Tongue (tissue), 2 donors: ENCODE measurements around the gene OVOL3. TPM values are rescaled to one million over a fixed set of nuclear protein-coding genes. Genes with fewer than 3 reads are reported as not detected.
"Not testable (repeated sequence)": the region's sequence is repeated elsewhere in the genome, so short reads cannot be mapped to it uniquely, and the experiment has no call there.

Experiments
- DNase-seq: peaks from one replicate; pipeline ENCODE4 v3.0.0-alpha.2; 2015
- total RNA-seq: library from RNA; depleted of rRNA; stranded (reverse); fragments of >200 nt; gene quantifications from one replicate; pipeline ENCODE4 v1.2.3, GENCODE V29; 2014

The OVOL3 gene
- total RNA-seq, result not detected

GRCh38 chr19:36110487-36111199 is at the start of gene OVOL3:
OVOL3 (plus strand) TSS chr19:36111143; CDS start chr19:36111203, 60 bp downstream.
- DNase-seq, result no peak

- DNase-seq, result no peak
Measured at GRCh38 chr19:36061367-36061766, 49.6 kb upstream of the OVOL3 start.

- DNase-seq, result no peak
Measured at GRCh38 chr19:36064826-36065225, 46.1 kb upstream of the OVOL3 start.

GRCh38 chr19:36067681-36068080 is 43.3 kb upstream of the OVOL3 start:
- DNase-seq, result no peak

DNA sequence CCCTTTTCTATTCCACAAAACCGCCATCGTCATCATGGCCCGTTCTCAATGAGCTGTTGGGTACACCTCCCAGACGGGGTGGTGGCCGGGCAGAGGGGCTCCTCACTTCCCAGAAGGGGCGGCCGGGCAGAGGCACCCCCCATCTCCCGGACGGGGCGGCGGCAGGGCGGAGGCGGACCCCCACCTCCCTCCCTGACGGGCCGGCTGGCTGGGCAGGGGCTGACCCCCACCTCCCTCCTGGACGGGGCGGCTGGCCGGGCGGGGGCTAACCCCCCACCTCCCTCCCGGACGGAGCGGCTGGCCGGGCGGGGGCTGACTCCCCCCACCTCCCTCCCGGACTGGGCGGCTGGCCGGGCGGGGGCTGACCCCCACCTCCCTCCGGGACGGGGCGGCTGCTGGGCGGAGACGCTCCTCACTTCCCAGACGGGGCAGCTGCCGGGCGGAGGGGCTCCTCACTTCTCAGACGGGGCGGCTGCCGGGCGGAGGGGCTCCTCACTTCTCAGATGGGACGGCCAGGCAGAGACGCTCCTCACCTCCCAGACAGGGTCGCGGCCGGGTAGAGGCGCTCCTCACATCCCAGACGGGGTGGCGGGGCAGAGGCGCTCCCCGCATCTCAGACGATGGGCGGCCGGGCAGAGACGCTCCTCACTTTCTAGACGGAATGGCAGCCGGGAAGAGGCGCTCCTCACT is 42.0 kb upstream of the OVOL3 start:
- DNase-seq, result not testable (repeated sequence)

- DNase-seq, result no peak
Measured at GRCh38 chr19:36072081-36072480, 38.9 kb upstream of the OVOL3 start.

DNA sequence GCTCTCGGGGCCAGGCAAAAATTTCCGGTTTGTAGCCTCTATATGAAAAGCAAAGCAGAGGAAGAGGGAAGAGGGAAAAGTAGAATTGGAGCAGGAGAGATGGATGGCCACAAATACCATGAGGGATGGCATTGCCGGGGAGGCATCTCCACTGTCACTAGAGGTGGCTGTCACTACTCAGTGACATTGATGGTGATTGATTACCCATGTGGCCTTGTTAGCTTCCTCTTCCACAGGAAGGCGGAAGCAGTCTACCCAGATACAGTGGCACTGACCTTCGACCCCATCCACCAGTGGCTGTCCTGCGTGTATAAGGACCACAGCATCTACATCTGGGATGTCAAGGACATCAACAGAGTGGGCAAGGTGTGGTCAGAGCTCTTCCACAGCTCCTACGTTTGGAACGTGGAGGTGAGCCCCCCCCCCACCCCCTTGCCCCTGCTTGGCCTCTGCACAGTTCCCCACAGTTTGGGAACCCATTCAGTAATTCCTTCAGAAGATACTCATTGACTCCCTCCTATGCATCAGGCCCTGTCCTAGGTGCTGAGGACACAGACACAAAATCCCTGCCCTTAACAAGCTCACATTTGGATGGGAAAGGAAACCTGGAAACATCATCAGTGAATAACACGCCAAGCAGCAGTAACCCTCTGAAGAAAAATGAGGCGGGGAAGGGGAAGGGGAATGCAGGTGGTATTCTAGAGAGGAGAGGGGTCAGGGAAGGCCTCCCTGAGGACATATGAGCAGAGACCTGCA is 37.6 kb upstream of the OVOL3 start:
- DNase-seq, result no peak

DNA sequence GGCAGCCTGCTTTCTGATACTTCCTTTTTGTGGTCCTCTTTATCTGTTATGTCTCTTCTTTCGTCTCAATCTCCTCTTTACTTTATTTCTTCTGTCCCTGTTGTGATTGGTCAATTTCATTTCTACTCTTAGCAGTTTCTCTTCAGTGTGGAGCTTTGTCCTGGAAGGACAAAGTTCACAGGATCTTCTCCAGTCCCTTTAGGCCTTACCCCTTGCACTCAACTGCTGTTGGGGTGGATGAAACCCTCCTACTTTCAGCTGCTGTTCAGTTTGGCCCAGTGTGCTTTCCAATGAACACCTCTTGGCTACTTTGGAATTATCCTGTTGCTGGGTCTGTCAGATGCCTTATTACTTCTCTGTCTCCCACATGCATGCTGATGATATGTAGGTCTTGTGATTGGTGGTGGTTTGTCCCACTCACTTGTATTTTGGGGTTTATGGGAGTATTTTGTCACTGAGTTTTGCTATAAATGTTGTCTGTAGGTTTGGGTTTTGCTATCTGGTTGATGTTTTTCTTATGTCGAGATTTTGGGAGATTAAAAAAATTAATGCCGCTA is 31.5 kb upstream of the OVOL3 start:
- no peak for DNase-seq

GRCh38 chr19:36081385-36081784 is 29.6 kb upstream of the OVOL3 start:
- no peak for DNase-seq

DNA sequence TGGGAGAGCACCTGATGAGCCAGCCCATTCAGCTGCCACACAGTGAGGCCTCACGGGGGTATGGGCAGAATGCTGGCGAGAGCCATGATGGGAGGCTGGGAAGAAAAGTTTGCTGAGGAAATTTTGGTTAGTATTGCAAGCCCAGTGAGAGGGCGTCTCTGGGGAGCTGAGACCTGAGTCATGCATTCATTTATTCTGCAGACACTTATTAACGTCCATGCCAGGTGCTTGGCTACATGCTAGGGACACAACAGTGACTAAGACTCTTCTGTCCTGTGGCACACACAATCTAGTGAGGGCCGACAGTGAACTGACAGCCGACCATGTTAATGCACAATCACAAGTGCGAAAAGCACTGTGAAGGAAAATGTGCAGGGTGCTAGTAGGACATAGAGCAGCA is 29.0 kb upstream of the OVOL3 start:
- no peak for DNase-seq

DNA sequence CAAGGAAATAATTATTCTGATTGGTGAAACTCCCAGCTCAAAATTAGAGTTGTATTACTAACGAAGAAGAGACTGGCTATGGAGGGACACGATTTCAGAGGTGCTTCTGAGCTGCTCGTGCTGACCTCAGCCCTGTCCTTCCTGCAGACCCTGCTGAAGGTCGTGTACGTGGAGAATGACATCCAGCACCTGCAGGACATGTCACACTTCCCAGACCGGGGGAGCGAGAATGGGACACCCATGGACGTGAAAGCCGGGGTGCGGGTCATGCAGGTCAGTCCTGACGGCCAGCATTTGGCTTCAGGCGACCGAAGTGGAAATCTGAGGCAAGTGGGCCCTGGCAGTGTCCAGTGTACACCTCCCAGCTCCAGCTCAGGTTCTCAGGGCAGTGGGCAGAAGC is 28.0 kb upstream of the OVOL3 start:
- no peak for DNase-seq

DNA sequence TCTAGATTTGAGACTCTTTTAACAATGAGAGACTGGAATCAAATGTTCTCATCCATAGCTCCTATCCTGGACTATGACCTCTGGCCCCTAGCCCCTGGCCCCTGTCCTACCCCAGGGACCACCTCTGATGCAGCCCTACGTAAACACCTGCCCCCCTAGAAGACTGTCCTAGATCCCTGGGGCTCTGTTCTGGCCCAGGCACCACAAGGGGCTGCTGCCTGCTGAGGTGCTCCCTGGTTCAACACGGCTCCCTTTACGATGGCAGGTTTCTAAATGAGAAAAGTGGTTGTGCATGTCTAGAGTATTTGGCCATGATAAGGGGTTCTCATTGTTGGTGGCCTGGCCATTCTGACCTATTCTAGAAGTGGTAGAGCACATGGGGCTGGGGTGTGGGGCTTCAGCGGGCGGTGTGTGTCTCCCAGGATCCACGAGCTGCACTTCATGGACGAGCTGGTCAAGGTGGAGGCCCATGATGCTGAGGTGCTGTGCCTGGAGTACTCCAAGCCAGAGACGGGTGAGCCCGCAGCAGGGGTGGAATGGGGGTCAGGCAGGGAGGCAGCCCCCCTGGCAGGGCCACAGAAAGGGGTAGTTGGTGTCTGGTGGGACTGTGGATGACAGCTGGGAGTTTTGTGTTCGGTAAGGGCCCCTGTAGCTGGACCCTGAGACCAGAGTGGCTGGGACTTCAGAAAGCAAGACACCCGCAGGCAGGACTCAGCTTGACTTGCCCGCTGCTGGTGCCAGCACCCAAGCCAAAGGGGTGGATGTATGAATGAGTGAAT is 26.5 kb upstream of the OVOL3 start:
- DNase-seq, result no peak

DNA sequence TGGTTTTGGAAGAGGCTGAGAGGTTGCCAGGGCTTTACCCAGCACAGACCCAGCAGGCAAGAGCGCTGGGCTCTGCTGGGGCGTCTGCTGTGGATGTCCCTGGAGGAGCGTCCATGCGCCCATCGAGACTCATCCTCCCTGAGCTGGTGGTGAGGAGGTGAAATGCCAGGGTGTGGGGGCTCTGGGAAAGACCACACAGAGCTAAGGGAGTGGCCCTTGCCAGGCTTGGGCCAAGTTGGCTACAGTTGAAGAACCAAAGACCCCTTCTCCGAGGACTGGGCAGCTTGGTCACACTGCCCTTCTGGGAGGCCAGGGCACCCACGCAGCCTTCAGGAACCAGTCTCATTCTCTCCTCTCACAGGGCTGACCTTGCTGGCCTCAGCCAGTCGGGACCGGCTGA is 24.6 kb upstream of the OVOL3 start:
- DNase-seq, result no peak

DNA sequence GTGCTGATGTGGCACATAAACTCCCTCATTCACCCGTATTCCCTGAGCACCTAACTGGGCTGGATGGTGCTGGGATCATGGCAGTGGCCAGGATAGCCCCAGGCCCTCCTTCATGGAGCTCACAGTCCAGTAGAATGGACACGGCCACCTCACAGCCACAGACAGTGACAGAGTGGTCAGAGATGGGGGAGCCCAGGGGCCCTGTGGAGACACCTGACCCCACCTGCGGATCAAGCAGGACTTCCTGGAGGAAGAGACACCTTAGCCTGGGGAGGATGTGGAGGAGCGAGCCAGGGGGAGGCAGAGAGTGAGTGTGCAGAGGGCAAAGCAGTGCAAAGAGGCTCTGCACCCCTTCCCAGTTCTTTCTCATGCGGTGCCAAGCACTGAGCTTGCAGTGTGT is 21.1 kb upstream of the OVOL3 start:
- DNase-seq, result no peak

DNA sequence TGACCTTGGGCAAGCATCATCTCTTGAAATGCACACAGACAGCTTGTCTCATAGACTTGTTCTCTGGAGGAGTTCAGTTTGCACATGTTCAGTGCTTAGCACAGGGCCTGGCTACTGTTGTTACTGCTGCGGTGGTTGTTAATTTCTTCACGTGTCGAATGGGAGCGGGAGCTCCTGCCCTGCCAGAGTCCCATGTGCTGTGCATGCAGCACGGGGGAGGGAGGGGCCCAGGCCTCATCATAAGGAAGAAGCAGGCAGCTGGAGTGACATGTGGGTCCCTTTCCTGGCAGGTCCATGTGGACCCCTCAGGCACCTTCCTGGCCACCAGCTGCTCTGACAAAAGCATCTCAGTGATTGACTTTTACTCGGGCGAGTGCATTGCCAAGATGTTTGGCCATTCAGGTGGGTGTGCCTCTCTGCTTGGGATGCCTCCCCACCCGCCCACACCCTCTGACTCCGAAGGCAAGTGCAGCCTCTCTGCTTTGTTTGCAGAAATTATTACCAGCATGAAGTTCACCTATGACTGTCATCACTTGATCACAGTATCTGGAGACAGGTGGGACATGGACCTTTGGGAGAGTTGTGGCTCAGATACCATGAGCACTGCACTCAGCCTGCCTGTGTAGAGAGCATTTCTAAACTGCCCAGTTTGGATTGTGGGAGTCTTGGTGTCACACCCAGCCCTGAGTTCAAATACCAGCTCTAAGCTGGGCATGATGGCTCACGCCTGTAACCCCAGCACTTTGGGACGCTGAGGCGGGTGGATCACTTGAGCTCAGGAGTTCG is 19.8 kb upstream of the OVOL3 start:
- DNase-seq, result no peak

DNA sequence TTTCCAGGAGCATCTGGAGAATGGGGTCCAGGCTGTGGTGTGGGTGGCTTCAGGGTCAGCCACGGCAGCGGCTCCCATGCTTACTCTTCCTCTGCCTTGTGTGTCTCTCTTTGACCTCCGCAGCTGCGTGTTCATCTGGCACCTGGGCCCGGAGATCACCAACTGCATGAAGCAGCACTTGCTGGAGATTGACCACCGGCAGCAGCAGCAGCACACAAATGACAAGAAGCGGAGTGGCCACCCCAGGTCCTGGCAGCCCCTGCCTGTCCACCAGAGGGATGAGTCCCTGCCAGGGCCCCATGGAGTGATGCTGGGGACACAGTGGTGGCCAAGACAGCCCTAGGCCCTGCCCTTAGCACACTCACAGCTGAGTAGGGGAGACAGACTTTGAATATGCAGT is 18.4 kb upstream of the OVOL3 start:
- no peak for DNase-seq

DNA sequence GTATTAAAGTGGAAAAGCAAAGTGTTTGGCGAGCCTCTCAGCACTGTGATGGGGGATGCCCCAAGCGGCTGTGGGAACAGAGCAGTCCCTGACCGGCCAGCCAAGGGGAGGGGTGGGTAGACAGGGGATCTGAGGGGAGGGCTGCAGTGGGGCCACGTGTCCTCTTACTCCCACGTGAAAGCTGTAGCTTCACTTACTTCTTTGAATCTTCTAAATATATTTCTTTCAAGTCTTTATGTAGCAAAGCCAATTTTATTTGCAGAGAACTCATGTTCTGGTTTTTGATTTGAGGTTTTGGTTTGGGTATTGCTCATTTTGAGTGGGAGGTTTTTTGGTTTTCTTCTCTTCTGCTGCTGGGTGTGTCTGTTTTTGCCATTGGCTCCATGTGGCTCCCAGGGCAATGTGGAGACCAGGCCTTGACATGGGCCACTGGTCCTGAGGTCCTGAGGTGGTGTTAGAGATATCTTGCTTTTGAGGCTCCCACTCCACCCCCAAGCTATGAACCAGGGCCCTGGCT is 17.7 kb upstream of the OVOL3 start:
- DNase-seq, result no peak

DNA sequence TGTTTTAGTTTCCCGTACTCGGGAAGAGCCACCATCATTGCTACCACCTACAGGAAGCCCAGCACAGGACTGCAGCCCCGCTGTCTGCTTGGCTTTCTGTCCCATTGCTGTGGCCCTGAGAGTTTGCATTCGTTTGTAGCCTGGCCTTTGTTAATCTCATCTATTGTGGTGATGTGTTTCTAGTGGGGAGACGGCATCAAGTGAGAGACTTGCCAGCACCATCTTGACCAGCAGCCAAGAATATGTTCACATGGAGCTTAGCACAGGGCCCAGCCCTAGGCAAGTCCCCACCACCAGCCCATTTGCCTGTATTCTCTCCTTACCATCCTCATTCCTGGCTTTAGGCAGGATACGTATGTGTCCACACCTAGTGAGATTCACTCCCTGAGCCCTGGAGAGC is 17.3 kb upstream of the OVOL3 start:
- DNase-seq, result no peak

GRCh38 chr19:36097036-36097435 is 13.9 kb upstream of the OVOL3 start:
- no peak for DNase-seq

GRCh38 chr19:36099166-36099785 is 11.7 kb upstream of the OVOL3 start:
- no peak for DNase-seq

GRCh38 chr19:36100476-36100875 is 10.5 kb upstream of the OVOL3 start:
- no peak for DNase-seq
